ENCODE measurements around the gene LRP2.

- TF ChIP-seq TCF7 (CRISPR knock-in tag; IDR thresholded peaks at IDR 0.05; ENCODE audit: low read depth) (no peak), CTCF (IDR thresholded peaks at IDR 0.05) (no peak), ZNF232 (CRISPR knock-in tag; IDR thresholded peaks at IDR 0.05) (no peak), ATF3 (CRISPR knock-in tag; conservative IDR thresholded peaks at IDR 0.05) (no peak), SP1 (CRISPR knock-in tag; conservative IDR thresholded peaks at IDR 0.05) (no peak), USF1 (CRISPR knock-in tag; IDR thresholded peaks at IDR 0.05) (no peak), ATF2 (CRISPR knock-in tag; IDR thresholded peaks at IDR 0.05; ENCODE audit: borderline replicate concordance, low read depth) (no peak), PRRX2 (CRISPR knock-in tag; IDR thresholded peaks at IDR 0.05) (no peak), ESRRA (CRISPR knock-in tag; IDR thresholded peaks at IDR 0.05; ENCODE audit: borderline replicate concordance) (no peak), AFF4 (CRISPR knock-in tag; IDR thresholded peaks at IDR 0.05; ENCODE audit: borderline replicate concordance) (no peak), JUN (CRISPR knock-in tag; IDR thresholded peaks at IDR 0.05) (no peak), HMGXB4 (CRISPR knock-in tag; IDR thresholded peaks at IDR 0.05) (no peak), ZNF423 (CRISPR knock-in tag; IDR thresholded peaks at IDR 0.05) (no peak), CREB1 (CRISPR knock-in tag; IDR thresholded peaks at IDR 0.05) (no peak)
Observed at GRCh38 chr2:169232551-169233154, 129.7 kb downstream of the LRP2 start.

Measured in WTC11 (cell line).